RWPE1 (cell line): ENCODE results near the gene C2orf72.

ENCODE experiments used
- CTCF ChIA-PET: fragments of 350-600 bp; sonication (Branson Sonifier 250); formaldehyde crosslinking; extraction: SDS; loops from one replicate; lab custom pipeline; 2021; lab: Yijun Ruan, JAX
- POLR2A ChIA-PET: fragments of 400-600 bp; formaldehyde crosslinking; extraction: SDS; loops from one replicate; lab custom pipeline; 2020; ENCODE audit warnings: antibody characterized with exemption; ENCODE audit not compliant: low non-redundant PET; lab: Yijun Ruan, JAX
- DNase-seq: peaks from one replicate; pipeline ENCODE4 v3.0.0; 2012; ENCODE audit warnings: low spot score
- H3K27ac ChIP-seq: fragments of 450-650 bp; 2 replicates; pipeline ENCODE4 v1.5.1; 2017
- TF ChIP-seq, protein P1 (sequence below): fragments of 450-650 bp; conservative IDR thresholded peaks from 2 replicates; pipeline ENCODE4 v1.5.1; 2017; ENCODE audit warnings: low read depth, mild to moderate bottlenecking

Gene C2orf72

DNA sequence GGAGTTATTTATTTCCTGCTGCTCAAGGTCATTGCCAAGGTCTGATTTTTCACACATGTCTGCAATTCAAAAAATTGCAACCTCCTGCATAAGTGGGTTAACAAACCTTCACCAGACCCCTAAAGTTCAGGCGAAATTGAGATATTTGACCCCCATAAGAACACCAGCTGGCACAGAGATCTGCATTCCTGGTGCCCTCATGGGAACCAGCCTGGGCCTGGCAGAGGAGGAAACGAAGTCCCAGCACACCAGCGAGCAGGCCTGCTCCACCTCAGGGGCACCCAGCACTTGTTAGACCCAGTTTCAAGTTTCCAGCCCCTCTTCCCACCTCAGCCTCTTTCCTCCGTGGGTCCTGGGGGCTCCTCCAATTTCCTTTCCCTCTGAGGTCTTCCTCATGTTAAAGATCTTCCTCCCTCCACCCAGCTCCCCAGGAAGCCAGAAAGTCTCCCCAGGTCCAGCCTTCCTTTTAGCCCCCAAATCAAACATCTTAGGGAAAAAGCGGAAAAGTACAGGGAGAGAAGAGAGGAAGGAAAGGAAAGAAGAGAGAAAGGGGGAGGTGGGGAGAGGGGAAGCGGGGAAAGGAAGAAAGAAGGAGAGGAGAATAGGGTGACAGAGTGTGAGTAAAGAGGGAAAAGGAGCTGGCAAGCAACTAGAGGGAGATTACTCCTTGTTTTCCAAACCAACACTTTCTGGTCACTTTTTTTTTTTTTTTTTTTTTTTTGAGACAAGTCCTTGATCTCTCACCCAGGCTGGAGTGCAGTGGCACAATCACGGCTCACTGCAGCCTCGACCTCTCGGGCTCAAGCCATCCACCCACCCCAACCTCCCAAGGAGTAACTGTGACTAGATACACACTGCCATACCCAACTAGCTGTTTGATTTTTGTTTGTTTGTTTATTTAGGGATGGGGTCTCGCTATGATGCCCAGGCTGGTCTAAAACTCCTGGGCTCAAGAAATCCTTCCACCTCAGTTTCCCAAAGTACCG is 3.9 kb upstream of the C2orf72 start:
- H3K27ac ChIP-seq, result no peak overlapping the region
- DNase-seq, result no peak
- TF ChIP-seq, protein P1, sequence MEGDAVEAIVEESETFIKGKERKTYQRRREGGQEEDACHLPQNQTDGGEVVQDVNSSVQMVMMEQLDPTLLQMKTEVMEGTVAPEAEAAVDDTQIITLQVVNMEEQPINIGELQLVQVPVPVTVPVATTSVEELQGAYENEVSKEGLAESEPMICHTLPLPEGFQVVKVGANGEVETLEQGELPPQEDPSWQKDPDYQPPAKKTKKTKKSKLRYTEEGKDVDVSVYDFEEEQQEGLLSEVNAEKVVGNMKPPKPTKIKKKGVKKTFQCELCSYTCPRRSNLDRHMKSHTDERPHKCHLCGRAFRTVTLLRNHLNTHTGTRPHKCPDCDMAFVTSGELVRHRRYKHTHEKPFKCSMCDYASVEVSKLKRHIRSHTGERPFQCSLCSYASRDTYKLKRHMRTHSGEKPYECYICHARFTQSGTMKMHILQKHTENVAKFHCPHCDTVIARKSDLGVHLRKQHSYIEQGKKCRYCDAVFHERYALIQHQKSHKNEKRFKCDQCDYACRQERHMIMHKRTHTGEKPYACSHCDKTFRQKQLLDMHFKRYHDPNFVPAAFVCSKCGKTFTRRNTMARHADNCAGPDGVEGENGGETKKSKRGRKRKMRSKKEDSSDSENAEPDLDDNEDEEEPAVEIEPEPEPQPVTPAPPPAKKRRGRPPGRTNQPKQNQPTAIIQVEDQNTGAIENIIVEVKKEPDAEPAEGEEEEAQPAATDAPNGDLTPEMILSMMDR, result no peak
- ChIA-PET POLR2A (no interaction called here), CTCF (interaction anchor here (1.4 kb wide), 1 partner anchor 19 kb away, joined by 5 read pairs; no protein-coding TSS in a partner anchor)

DNA sequence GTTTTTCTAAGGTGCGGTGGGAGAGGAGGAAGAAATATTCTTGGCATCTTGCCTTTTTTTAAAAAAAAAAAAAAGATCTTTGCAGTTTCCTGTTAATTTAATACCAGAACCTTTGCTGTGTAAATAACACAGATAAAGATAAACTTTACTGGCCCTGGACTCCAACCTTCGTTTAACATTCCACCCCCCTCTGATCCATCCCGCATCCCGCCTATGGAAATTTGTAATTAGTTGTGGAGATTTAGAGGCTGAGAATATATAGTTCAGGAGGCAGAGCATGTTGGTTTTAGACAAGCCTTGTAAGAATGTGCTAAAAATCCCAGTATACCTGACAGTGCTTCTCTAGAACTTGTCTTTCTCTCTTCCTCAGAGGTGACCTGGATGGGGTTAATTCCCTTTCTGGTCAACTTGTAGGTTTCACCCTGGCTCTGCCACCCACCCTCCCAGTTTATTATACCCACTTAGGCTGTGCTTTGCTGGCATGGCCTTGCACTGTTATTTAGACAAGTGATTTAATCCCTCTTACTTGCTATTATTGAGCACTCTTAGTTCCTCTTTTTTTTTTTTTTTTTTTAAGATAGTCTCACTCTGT is 2.9 kb upstream of the C2orf72 start:
- TF ChIP-seq, protein P1, result no peak
- DNase-seq, result no peak
- no peak overlapping the region for H3K27ac ChIP-seq
- ChIA-PET POLR2A (no interaction called here), CTCF (no interaction called here)

DNA sequence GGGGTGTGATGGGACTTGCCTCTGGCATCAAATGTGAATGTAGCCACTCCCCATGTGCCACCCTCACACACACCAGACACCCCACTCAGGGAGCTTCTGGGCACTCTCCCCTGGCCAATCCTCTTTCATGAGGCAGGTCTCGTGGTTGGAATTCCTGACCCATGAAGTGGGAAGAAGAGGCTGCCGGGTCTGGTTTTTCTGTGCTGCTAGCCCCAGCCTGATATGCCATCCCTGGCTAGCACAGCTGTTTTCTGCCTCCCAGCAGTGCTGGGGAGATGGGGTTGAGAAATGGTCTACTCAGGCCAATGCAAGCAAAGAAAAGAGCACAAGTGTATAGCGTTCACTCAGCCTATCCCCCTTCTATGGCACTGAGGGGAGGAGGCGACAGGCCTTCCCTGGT is 1.2 kb upstream of the C2orf72 start:
- no peak for DNase-seq
- ChIA-PET POLR2A (no interaction called here), CTCF (interaction anchor here (0.6 to 0.7 kb wide), 2 partner anchors 9 to 1275 kb away, joined by 3 read pairs; no protein-coding TSS in a partner anchor)
- TF ChIP-seq, protein P1, result no peak
- H3K27ac ChIP-seq, result no peak overlapping the region

DNA sequence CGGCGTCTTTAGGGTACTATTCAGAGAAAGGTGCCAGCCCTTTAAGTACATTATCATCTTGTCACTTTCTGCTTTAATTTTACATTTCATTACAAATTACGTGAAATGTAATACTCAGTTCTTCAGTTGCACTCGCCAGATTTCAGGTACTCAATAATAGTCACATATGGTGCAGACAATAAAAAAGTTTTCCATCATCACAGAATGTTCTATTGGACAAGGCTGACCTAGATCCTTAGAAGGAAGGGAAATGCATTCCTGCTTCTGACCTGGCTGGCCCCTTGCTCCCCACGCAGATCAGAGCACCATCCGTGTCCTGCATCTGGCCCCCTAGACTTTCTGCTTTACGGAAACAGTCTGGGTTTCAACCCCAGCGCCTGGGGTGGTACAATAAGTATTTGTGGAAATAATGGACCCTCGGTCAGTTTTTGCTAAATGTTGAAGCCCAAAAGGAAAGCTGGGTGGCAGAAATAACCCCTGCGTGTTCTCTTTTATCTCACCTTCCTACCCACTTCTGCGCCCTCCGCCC is 681 bp upstream of the C2orf72 start:
- ChIA-PET POLR2A (no interaction called here), CTCF (no interaction called here)
- no peak for DNase-seq
- TF ChIP-seq, protein P1, result no peak
- H3K27ac ChIP-seq, result no peak overlapping the region

DNA sequence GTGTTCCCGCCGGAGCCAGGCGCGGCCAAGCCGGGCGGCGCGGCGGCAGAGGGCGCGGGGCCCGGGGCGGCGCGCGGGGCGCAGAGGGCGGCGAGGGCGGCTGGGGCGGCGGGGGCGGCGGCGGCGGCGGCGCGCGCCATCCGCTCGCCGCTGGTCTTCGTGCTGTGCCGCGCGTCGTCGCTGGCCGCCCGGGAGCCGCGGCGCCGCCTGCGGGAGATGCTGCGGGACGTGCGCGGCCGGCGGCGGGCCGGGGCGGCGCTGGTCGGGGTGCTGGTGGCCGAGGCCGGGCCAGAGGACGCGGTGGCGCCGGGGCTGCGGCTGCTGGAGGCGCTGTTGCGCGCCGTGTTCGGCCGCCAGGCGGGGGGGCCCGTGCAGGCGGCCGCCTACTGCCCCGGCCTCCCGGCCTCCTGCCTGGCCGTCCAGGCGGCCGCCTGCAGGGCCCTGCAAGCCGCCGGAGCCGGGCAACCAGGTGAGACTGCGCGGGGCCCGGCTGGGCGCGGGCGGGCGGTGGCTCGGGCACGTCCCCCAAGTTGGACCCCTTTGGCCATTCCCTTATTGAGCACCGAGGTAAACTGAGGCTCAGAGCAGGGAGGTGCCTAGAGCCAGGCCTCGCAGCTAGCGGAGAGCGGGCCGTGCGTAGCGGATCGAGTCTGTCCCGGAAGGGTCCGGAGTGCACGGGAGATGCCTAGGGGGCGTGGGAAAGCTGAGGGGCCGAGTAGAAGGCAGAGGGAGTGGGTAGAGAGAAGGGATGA is 584 bp downstream of the C2orf72 start:
- TF ChIP-seq, protein P1, result no peak
- CTCF ChIA-PET, result no interaction called here
- DNase-seq, result no peak
- POLR2A ChIA-PET, result no interaction called here
- H3K27ac ChIP-seq, result no peak overlapping the region
